ENCODE data around the gene DDX11.
"Not testable (repeated sequence)": the region's sequence is repeated elsewhere in the genome, so short reads cannot be mapped to it uniquely, and the experiment has no call there.

The DDX11 gene

GRCh38 chr12:31034372-31034771 is 39.3 kb upstream of the DDX11 start:
- no peak for DNase-seq (ENCODE audit: low read depth)

GRCh38 chr12:31035226-31035625 is 38.4 kb upstream of the DDX11 start:
- DNase-seq (ENCODE audit: low read depth) = peak; percentile 29
- H3K4me3 ChIP-seq (ENCODE audit: low read length) = no peak overlapping the region
- no peak for TF ChIP-seq CTCF (conservative IDR thresholded peaks at IDR 0.05; ENCODE audit: low read length)

More at GRCh38 chr12:31034372-31034771, 39.3 kb upstream of the DDX11 start:
- no peak for TF ChIP-seq CTCF (conservative IDR thresholded peaks at IDR 0.05; ENCODE audit: low read length)
- no peak overlapping the region for H3K4me3 ChIP-seq (ENCODE audit: low read length)

- no peak for DNase-seq (ENCODE audit: low read depth)
- H3K4me3 ChIP-seq (ENCODE audit: low read length) = no peak overlapping the region
- TF ChIP-seq CTCF (conservative IDR thresholded peaks at IDR 0.05; ENCODE audit: low read length) = no peak
Measured at GRCh38 chr12:31035967-31036665, 37.5 kb upstream of the DDX11 start.

- TF ChIP-seq CTCF (conservative IDR thresholded peaks at IDR 0.05; ENCODE audit: low read length) = no peak
- no peak for DNase-seq (ENCODE audit: low read depth)
- H3K4me3 ChIP-seq (ENCODE audit: low read length) = no peak overlapping the region
Measured at GRCh38 chr12:31037028-31037427, 36.6 kb upstream of the DDX11 start.

- no peak for DNase-seq (ENCODE audit: low read depth)
- H3K4me3 ChIP-seq (ENCODE audit: low read length) = no peak overlapping the region
- no peak for TF ChIP-seq CTCF (conservative IDR thresholded peaks at IDR 0.05; ENCODE audit: low read length)
Measured at GRCh38 chr12:31037931-31038330, 35.7 kb upstream of the DDX11 start.

- no peak for DNase-seq (ENCODE audit: low read depth)
- H3K4me3 ChIP-seq (ENCODE audit: low read length) = no peak overlapping the region
- TF ChIP-seq CTCF (conservative IDR thresholded peaks at IDR 0.05; ENCODE audit: low read length) = no peak
Measured at GRCh38 chr12:31041033-31041564, 32.6 kb upstream of the DDX11 start.

GRCh38 chr12:31050143-31050542 is 23.5 kb upstream of the DDX11 start:
- not testable (repeated sequence) for H3K4me3 ChIP-seq (ENCODE audit: low read length); DNase-seq (ENCODE audit: low read depth)

GRCh38 chr12:31050548-31050947 is 23.1 kb upstream of the DDX11 start:
- DNase-seq (ENCODE audit: low read depth); H3K4me3 ChIP-seq (ENCODE audit: low read length): not testable (repeated sequence)

- H3K4me3 ChIP-seq (ENCODE audit: low read length); DNase-seq (ENCODE audit: low read depth): not testable (repeated sequence)
Measured at GRCh38 chr12:31051692-31052091, 22.0 kb upstream of the DDX11 start.

GRCh38 chr12:31052121-31052520 is 21.5 kb upstream of the DDX11 start:
- H3K4me3 ChIP-seq (ENCODE audit: low read length); DNase-seq (ENCODE audit: low read depth): not testable (repeated sequence)

GRCh38 chr12:31052666-31053439 is 20.8 kb upstream of the DDX11 start:
- H3K4me3 ChIP-seq (ENCODE audit: low read length) = not testable (repeated sequence)
- peak; percentile 37 for DNase-seq (ENCODE audit: low read depth)

Data from AG10803 (cell line).